GM12891 (cell line): ENCODE data around the gene PTPRN2.

Experiments used
- PAX5 ChIP-seq: IDR thresholded peaks from 2 replicates; pipeline ENCODE4 v1.6.1; 2011; ENCODE audit warnings: low read length, moderate library complexity, mild to moderate bottlenecking; ENCODE audit not compliant: insufficient read depth, severe bottlenecking
- POLR2A ChIP-seq: IDR thresholded peaks from 2 replicates; pipeline ENCODE4 v1.6.1; 2011; ENCODE audit warnings: low read depth, low read length, control low read depth
- POLR2AphosphoS5 ChIP-seq: IDR thresholded peaks from 2 replicates; pipeline ENCODE4 v1.6.1; 2011; ENCODE audit warnings: low read depth, low read length, control low read depth
- TAF1 ChIP-seq: IDR thresholded peaks from 2 replicates; pipeline ENCODE4 v1.6.1; 2011; ENCODE audit warnings: low read depth, low read length, control low read depth

GRCh38 chr7:157667261-157667660, 920.4 kb downstream of the PTPRN2 start:
- TF ChIP-seq POLR2AphosphoS5 (no peak), TAF1 (no peak), POLR2A (no peak), PAX5 (no peak)
